ENCODE results near the gene UQCR10. TPM values are rescaled to one million over a fixed set of nuclear protein-coding genes. Genes with fewer than 3 reads are reported as not detected.

The UQCR10 gene
- total RNA-seq, 1 experiment from 2014 or later: 93.7 TPM

DNA sequence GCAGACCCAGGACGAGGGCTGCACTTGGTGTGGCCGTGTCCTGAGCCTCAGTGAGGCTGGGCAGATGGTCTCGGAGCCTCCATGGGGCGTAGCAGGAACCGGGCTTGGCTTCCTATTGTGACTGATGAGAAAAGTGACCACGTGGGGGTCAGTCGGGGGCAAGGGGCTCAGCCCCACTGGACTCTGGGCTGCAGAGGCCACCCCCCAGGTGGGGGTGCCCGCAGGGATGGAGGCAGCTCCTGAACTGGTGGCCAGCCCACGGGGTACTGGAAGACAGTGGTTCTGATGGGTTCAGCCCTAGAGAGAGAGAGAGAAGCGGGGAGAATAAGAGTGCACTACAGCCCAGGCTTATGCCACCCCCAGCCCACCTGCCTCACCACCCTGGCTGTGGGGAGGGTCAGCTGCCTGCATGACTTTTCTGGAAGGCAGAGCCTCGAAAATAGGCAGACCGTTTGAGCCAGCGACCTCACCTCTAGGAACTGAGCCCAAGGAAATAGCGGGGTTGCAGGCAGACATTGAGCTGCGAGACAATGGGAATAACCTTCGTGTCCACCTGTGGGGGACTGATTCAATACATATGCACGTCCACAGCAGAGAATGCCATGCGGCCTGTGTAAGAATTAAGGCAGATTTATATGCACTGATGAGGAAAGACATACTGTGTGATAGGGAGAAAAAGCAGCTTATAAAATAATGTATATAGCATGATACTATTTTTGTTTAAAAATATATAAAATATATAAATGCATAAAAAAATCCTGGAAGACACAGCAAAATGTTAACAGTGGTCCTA lies 35.9 kb upstream of the UQCR10 start:
- peaks cover 2% of the 10 kb centered on the region; the same call in 1 of the 2 replicates for H3K4me1 ChIP-seq (ENCODE audit: control insufficient read depth, insufficient read depth, low read length)
- in situ Hi-C loops (cut with HindIII; ENCODE audit: low pct_unique_long_range_greater_than_20kb, low sequenced_read_pairs) (no loop called here), intact Hi-C loops (cut with micrococcal nuclease; ENCODE audit: unreplicated experiment) (no loop called here)
- no peaks in the 10 kb centered on the region for H3K36me3 ChIP-seq (ENCODE audit: control insufficient read depth, insufficient read depth, low read length)
- H3K27ac ChIP-seq (ENCODE audit: low read length): no peak overlapping the region
- TSS peak; percentile 69 for BruUV-seq (replicated peaks)
- POLR2A ChIA-PET: no interaction called here
- TF ChIP-seq SIN3A (IDR thresholded peaks at IDR 0.05; ENCODE audit: borderline replicate concordance, insufficient read depth, low read depth, low read length) (no peak), TCF7L2 (IDR thresholded peaks at IDR 0.05; ENCODE audit: low read depth, low read length) (no peak), POLR2AphosphoS5 (IDR thresholded peaks at IDR 0.05; ENCODE audit: low read depth, low read length) (no peak)
- TF ChIP-seq, protein P1, sequence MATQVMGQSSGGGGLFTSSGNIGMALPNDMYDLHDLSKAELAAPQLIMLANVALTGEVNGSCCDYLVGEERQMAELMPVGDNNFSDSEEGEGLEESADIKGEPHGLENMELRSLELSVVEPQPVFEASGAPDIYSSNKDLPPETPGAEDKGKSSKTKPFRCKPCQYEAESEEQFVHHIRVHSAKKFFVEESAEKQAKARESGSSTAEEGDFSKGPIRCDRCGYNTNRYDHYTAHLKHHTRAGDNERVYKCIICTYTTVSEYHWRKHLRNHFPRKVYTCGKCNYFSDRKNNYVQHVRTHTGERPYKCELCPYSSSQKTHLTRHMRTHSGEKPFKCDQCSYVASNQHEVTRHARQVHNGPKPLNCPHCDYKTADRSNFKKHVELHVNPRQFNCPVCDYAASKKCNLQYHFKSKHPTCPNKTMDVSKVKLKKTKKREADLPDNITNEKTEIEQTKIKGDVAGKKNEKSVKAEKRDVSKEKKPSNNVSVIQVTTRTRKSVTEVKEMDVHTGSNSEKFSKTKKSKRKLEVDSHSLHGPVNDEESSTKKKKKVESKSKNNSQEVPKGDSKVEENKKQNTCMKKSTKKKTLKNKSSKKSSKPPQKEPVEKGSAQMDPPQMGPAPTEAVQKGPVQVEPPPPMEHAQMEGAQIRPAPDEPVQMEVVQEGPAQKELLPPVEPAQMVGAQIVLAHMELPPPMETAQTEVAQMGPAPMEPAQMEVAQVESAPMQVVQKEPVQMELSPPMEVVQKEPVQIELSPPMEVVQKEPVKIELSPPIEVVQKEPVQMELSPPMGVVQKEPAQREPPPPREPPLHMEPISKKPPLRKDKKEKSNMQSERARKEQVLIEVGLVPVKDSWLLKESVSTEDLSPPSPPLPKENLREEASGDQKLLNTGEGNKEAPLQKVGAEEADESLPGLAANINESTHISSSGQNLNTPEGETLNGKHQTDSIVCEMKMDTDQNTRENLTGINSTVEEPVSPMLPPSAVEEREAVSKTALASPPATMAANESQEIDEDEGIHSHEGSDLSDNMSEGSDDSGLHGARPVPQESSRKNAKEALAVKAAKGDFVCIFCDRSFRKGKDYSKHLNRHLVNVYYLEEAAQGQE (IDR thresholded peaks at IDR 0.05; ENCODE audit: insufficient read depth in 1 of 2, low read depth in 2 of 2, low read length in 1 of 2): no peak
- TF ChIP-seq, protein P2, sequence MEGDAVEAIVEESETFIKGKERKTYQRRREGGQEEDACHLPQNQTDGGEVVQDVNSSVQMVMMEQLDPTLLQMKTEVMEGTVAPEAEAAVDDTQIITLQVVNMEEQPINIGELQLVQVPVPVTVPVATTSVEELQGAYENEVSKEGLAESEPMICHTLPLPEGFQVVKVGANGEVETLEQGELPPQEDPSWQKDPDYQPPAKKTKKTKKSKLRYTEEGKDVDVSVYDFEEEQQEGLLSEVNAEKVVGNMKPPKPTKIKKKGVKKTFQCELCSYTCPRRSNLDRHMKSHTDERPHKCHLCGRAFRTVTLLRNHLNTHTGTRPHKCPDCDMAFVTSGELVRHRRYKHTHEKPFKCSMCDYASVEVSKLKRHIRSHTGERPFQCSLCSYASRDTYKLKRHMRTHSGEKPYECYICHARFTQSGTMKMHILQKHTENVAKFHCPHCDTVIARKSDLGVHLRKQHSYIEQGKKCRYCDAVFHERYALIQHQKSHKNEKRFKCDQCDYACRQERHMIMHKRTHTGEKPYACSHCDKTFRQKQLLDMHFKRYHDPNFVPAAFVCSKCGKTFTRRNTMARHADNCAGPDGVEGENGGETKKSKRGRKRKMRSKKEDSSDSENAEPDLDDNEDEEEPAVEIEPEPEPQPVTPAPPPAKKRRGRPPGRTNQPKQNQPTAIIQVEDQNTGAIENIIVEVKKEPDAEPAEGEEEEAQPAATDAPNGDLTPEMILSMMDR (IDR thresholded peaks at IDR 0.05): no peak
- ATAC-seq (no peak), DNase-seq (ENCODE audit: low read depth, low spot score) (no peak)
- H3K27me3 ChIP-seq (ENCODE audit: control insufficient read depth, insufficient read depth, low read length): no peaks in the 10 kb centered on the region
- H3K4me3 ChIP-seq (ENCODE audit: low read depth in 2 of 2, low read length in 2 of 2): no peak overlapping the region
- H3K9me3 ChIP-seq (ENCODE audit: control insufficient read depth, insufficient read depth, low read depth, low read length): no peaks in the 10 kb centered on the region
- CTCF ChIA-PET: interaction anchor here (0.6 kb wide), 1 partner anchor 30 kb away, joined by 3 read pairs; no protein-coding TSS in a partner anchor

DNA sequence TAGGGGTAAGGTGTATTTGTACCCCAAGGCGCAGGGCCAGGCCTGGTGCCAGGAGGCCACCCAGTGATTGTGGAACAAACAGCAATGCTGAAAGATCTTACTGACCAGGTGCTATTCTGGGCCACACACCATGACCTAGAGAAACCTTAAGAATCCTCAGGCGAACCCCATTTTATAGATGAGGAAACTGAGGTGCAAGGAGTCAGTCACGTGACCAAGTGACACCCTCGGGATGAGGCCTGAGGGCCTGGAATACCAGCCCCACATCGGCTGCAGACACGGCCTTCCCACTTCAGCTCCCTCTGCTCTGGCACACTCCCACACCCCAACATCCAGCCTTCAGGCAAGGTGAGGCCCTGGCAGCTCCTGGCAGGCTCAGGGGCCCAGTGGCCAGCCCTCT lies 34.3 kb upstream of the UQCR10 start:
- in situ Hi-C loops (cut with HindIII; ENCODE audit: low pct_unique_long_range_greater_than_20kb, low sequenced_read_pairs): no loop called here
- Histone ChIP-seq H3K27ac (ENCODE audit: low read length) (no peak overlapping the region), H3K36me3 (ENCODE audit: control insufficient read depth, insufficient read depth, low read length) (no peaks in the 10 kb centered on the region), H3K4me3 (ENCODE audit: low read depth in 2 of 2, low read length in 2 of 2) (no peak overlapping the region), H3K4me1 (ENCODE audit: control insufficient read depth, insufficient read depth, low read length) (peaks cover 2% of the 10 kb centered on the region; the same call in 1 of the 2 replicates), H3K9me3 (ENCODE audit: control insufficient read depth, insufficient read depth, low read depth, low read length) (no peaks in the 10 kb centered on the region), H3K27me3 (ENCODE audit: control insufficient read depth, insufficient read depth, low read length) (no peaks in the 10 kb centered on the region)
- ChIA-PET CTCF (no interaction called here), POLR2A (no interaction called here)
- ATAC-seq (no peak), DNase-seq (ENCODE audit: low read depth, low spot score) (no peak)
- no TSS peak for BruUV-seq (replicated peaks)
- intact Hi-C loops (cut with micrococcal nuclease; ENCODE audit: unreplicated experiment): no loop called here
- TF ChIP-seq, protein P2 (IDR thresholded peaks at IDR 0.05): no peak
- TF ChIP-seq SIN3A (IDR thresholded peaks at IDR 0.05; ENCODE audit: borderline replicate concordance, insufficient read depth, low read depth, low read length): no peak
- TF ChIP-seq POLR2AphosphoS5 (IDR thresholded peaks at IDR 0.05; ENCODE audit: low read depth, low read length): no peak
- TF ChIP-seq TCF7L2 (IDR thresholded peaks at IDR 0.05; ENCODE audit: low read depth, low read length): no peak
- TF ChIP-seq, protein P1 (IDR thresholded peaks at IDR 0.05; ENCODE audit: insufficient read depth in 1 of 2, low read depth in 2 of 2, low read length in 1 of 2): no peak

Data from Panc1 (cell line).